ENCODE data around the gene NUTM2F.
"Not testable (repeated sequence)": the region's sequence is repeated elsewhere in the genome, so short reads cannot be mapped to it uniquely, and the experiment has no call there.

NUTM2F gene

GRCh38 chr9:94328544-94328943 is at the start of gene NUTM2F:
NUTM2F (minus strand) TSS chr9:94328644; CDS start chr9:94328623, 21 bp downstream.
- not testable (repeated sequence) for DNase-seq

- not testable (repeated sequence) for DNase-seq
Measured at GRCh38 chr9:94375197-94375596, 46.8 kb upstream of the NUTM2F start.

GRCh38 chr9:94374176-94375056 is 46.0 kb upstream of the NUTM2F start:
- DNase-seq, result peak; percentile 37 to 97 (median 85)

GRCh38 chr9:94373779-94374175 is 45.3 kb upstream of the NUTM2F start:
- not testable (repeated sequence) for DNase-seq

- not testable (repeated sequence) for DNase-seq
Measured at GRCh38 chr9:94370266-94370665, 41.8 kb upstream of the NUTM2F start.

GRCh38 chr9:94364093-94364614 is 35.7 kb upstream of the NUTM2F start:
- DNase-seq, result not testable (repeated sequence)

- DNase-seq, result not testable (repeated sequence)
Measured at GRCh38 chr9:94357158-94357557, 28.7 kb upstream of the NUTM2F start.

GRCh38 chr9:94351901-94352723 is 23.7 kb upstream of the NUTM2F start:
- not testable (repeated sequence) for DNase-seq

- not testable (repeated sequence) for DNase-seq
Measured at GRCh38 chr9:94348754-94349153, 20.3 kb upstream of the NUTM2F start.

GRCh38 chr9:94347451-94347850 is 19.0 kb upstream of the NUTM2F start:
- DNase-seq, result not testable (repeated sequence)

- not testable (repeated sequence) for DNase-seq
Measured at GRCh38 chr9:94341703-94342102, 13.3 kb upstream of the NUTM2F start.

- DNase-seq, result not testable (repeated sequence)
Measured at GRCh38 chr9:94340750-94341149, 12.3 kb upstream of the NUTM2F start.

GRCh38 chr9:94339657-94340056 is 11.2 kb upstream of the NUTM2F start:
- not testable (repeated sequence) for DNase-seq

GRCh38 chr9:94338723-94339122 is 10.3 kb upstream of the NUTM2F start:
- DNase-seq, result not testable (repeated sequence)

GRCh38 chr9:94336445-94336844 is 8.0 kb upstream of the NUTM2F start:
- DNase-seq, result not testable (repeated sequence)

GRCh38 chr9:94325583-94325982 is 2.9 kb downstream of the NUTM2F start:
- not testable (repeated sequence) for DNase-seq

- not testable (repeated sequence) for DNase-seq
Measured at GRCh38 chr9:94323153-94323798, 5.2 kb downstream of the NUTM2F start.

- DNase-seq, result not testable (repeated sequence)
Measured at GRCh38 chr9:94322342-94322940, 6.0 kb downstream of the NUTM2F start.

- DNase-seq, result not testable (repeated sequence)
Measured at GRCh38 chr9:94317949-94318657, 10.3 kb downstream of the NUTM2F start.

GRCh38 chr9:94316236-94316635 is 12.2 kb downstream of the NUTM2F start:
- DNase-seq, result not testable (repeated sequence)

Data from nucleus accumbens (tissue), 56 donors.